HFFc6 (cell line): Measurements from ENCODE around the gene SEC14L1. TPM values are rescaled to one million over a fixed set of nuclear protein-coding genes. Genes with fewer than 3 reads are reported as not detected.

ENCODE experiments used
- DNase-seq: peaks from one replicate; pipeline ENCODE4 v3.0.0-alpha.2; 2018
- H3K27ac Mint-ChIP-seq: 2 replicates; pipeline ENCODE4 v1.8.0; 2020; ENCODE audit warnings: mild to moderate bottlenecking, mixed read lengths
- H3K27me3 Mint-ChIP-seq: 2 replicates; pipeline ENCODE4 v1.8.0; 2021; ENCODE audit warnings: mild to moderate bottlenecking, moderate library complexity, mixed read lengths; ENCODE audit not compliant: insufficient read depth
- H3K36me3 Mint-ChIP-seq: 2 replicates; pipeline ENCODE4 v1.8.0; 2021; ENCODE audit warnings: low read depth, mixed read lengths
- H3K4me1 Mint-ChIP-seq: 2 replicates; pipeline ENCODE4 v1.8.0; 2020; ENCODE audit warnings: low read depth, mixed read lengths
- H3K4me3 Mint-ChIP-seq: 2 replicates; pipeline ENCODE4 v1.8.0; 2020; ENCODE audit warnings: mild to moderate bottlenecking, moderate library complexity, mixed read lengths
- H3K9me3 Mint-ChIP-seq: 2 replicates; pipeline ENCODE4 v1.8.0; 2020; ENCODE audit warnings: mild to moderate bottlenecking, mixed read lengths
- total RNA-seq, 6 experiments: library from RNA; stranded (reverse); fragmentation: NEBNext Ultra II Directional; extraction: Animal tissue kit (Norgen Biotek cat#: 25700); gene quantifications; 2 replicates in 1 of 6; 3 replicates in 5 of 6; pipeline ENCODE4 v1.2.3, GENCODE V29; 2021
- TF ChIP-seq, protein P1 (sequence below): fragments of 200-600 bp; sonication (generic); IDR thresholded peaks from 2 replicates; pipeline ENCODE4 v1.5.0; 2021; ENCODE audit warnings: antibody characterized with exemption, mild to moderate bottlenecking

The SEC14L1 gene
- total RNA-seq, 6 experiments from 2014 or later: 63.0 to 91.4 (median 75.0) TPM

DNA sequence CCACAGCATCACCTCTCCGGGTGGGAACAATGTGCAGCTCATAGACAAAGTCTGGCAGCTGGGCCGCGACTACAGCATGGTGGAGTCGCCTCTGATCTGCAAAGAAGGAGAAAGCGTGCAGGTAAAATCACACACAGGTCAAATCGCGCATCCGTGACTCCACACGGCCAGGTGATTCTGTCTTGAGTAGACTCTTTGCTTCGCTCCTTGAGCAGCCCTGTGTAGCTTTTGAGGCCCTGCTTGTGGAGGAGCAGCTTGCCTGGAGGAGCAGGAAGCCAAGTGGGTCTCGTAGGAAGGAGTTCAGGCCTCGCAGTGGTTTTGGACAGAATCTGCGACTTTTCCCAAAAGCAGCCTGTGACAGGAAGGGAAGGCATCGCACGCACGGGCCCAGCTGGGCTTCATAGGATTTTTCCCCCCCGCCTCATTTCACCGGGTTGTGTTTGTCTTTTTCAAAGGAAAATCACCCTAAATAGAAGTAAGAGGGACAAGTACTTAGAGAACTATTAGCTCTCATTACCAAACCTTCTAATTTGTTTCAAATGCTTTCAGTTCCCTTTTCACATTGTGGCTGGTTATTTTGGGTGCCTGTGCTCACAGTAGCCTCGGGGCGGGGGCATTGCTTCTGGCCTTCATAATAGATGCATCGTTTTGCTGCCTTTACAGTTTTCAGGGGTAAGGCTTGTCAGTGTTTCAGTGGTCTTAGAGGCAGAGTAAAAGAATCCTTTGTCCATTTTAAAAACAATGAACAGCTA is 71.5 kb downstream of the SEC14L1 start:
- Mint-ChIP-seq H3K27ac (no peak overlapping the region), H3K27me3 (peaks cover 4% of the 10 kb centered on the region), H3K36me3 (peaks cover 46% of the 10 kb centered on the region), H3K4me1 (peaks cover 19% of the 10 kb centered on the region), H3K9me3 (no peaks in the 10 kb centered on the region), H3K4me3 (no peak overlapping the region)
- TF ChIP-seq, protein P1, sequence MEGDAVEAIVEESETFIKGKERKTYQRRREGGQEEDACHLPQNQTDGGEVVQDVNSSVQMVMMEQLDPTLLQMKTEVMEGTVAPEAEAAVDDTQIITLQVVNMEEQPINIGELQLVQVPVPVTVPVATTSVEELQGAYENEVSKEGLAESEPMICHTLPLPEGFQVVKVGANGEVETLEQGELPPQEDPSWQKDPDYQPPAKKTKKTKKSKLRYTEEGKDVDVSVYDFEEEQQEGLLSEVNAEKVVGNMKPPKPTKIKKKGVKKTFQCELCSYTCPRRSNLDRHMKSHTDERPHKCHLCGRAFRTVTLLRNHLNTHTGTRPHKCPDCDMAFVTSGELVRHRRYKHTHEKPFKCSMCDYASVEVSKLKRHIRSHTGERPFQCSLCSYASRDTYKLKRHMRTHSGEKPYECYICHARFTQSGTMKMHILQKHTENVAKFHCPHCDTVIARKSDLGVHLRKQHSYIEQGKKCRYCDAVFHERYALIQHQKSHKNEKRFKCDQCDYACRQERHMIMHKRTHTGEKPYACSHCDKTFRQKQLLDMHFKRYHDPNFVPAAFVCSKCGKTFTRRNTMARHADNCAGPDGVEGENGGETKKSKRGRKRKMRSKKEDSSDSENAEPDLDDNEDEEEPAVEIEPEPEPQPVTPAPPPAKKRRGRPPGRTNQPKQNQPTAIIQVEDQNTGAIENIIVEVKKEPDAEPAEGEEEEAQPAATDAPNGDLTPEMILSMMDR: no peak
- no peak for DNase-seq

DNA sequence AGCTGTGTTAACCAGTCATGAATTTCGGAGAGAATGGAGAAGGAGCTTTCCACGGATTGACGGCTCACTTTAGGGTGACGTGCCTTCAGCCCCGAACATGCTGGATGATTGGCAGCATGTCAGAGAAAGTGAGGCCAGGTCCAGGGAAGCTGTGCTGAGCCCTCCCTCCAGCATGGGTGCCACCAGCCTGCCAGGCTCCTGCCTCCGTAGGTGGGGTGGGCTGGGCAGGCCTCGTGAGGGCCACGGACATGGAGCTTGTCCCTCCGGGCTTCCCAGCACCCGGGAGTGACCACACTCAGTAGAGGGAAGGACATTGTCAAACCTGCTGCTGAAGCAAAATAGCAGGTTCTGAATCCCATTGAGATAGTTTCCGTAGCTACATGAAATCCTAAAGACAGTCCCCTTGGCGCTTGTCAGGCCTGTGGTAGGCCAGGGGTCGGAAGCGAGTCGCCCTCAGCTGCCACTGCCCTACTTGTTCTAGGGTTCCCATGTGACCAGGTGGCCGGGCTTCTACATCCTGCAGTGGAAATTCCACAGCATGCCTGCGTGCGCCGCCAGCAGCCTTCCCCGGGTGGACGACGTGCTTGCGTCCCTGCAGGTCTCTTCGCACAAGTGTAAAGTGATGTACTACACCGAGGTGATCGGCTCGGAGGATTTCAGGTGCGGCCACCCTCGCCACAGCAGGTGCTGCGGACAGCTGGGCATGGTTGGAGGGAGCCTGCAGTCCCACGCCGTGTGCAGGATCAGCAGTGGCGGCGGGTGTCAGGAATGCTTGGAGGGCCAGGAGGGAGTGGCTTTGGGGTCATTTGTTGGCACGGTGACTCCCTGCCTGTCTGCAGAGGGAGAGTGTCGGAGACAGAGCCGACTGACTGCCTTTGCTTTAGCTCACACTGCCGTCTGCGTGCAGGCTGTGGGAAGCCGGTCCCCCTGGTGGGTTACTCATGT is 72.3 kb downstream of the SEC14L1 start:
- peaks cover 4% of the 10 kb centered on the region for H3K27me3 Mint-ChIP-seq
- H3K27ac Mint-ChIP-seq: no peak overlapping the region
- peaks cover 46% of the 10 kb centered on the region for H3K36me3 Mint-ChIP-seq
- TF ChIP-seq, protein P1: no peak
- no peak overlapping the region for H3K4me3 Mint-ChIP-seq
- no peak for DNase-seq
- no peaks in the 10 kb centered on the region for H3K9me3 Mint-ChIP-seq
- peaks cover 14% of the 10 kb centered on the region for H3K4me1 Mint-ChIP-seq

DNA sequence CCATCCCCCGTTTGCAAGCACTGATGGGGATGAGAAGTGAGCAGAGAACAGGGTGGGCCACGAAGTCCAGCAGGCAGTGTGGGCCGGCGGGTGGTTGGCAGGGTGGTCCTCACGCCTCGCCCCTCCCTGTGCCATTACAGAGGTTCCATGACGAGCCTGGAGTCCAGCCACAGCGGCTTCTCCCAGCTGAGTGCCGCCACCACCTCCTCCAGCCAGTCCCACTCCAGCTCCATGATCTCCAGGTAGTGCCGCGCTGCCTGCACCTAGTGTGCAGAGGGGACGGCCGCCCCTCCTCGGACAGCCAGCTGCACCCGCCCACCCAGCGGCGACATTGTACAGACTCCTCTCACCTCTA is 73.0 kb downstream of the SEC14L1 start:
- TF ChIP-seq, protein P1: no peak
- peaks cover 8% of the 10 kb centered on the region for H3K4me1 Mint-ChIP-seq
- H3K36me3 Mint-ChIP-seq: peaks cover 43% of the 10 kb centered on the region
- no peaks in the 10 kb centered on the region for H3K9me3 Mint-ChIP-seq
- H3K27ac Mint-ChIP-seq: no peak overlapping the region
- no peak overlapping the region for H3K4me3 Mint-ChIP-seq
- H3K27me3 Mint-ChIP-seq: peaks cover 4% of the 10 kb centered on the region
- DNase-seq: no peak

DNA sequence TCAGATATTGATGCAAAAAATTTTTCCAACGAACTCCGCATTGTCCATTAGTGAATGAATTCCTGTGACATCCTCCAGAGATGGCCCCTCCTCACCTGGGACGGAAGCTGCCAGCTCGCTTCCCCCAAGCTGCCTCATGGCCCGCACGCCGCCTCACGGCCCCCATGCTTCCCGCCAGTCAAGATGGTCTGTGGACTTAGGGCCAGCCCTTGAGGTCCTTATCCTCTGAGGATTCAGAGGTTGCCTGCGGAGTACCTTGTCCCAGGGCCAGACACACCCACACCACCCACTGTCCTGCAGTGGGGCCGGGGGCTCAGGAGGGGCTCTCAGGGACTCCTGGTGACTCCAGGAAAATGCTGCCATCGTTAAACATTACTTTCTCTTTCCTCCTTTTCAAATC is 73.6 kb downstream of the SEC14L1 start:
- H3K4me3 Mint-ChIP-seq: no peak overlapping the region
- peaks cover 4% of the 10 kb centered on the region for H3K27me3 Mint-ChIP-seq
- no peaks in the 10 kb centered on the region for H3K9me3 Mint-ChIP-seq
- H3K27ac Mint-ChIP-seq: no peak overlapping the region
- H3K4me1 Mint-ChIP-seq: peaks cover 2% of the 10 kb centered on the region; the same call in 1 of the 2 replicates
- no peak for DNase-seq
- H3K36me3 Mint-ChIP-seq: peaks cover 46% of the 10 kb centered on the region
- TF ChIP-seq, protein P1: no peak

DNA sequence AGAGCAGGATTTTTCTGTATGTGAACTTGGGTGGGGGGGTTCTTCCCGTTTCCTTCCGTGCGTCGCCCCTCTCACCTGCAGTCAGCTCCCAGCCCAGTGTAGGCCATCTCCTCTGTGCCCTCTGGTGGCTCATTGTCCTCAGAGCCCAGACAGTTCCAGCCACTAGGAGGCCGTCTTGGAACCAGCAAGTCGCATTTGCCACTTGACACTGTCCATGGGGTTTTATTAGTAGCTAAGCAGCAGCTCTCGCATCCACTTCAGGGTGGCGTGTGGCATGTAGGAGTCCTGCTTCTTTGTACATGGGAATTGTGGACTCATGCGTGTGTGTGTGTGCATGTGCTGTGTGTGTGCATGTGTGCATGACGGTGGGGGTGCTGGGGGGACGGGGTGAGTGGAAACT is 74.0 kb downstream of the SEC14L1 start:
- no peaks in the 10 kb centered on the region for H3K9me3 Mint-ChIP-seq
- peaks cover 43% of the 10 kb centered on the region for H3K36me3 Mint-ChIP-seq
- H3K4me3 Mint-ChIP-seq: no peak overlapping the region
- peaks cover 4% of the 10 kb centered on the region for H3K27me3 Mint-ChIP-seq
- H3K4me1 Mint-ChIP-seq: no peaks in the 10 kb centered on the region
- peak; percentile 32 for DNase-seq
- H3K27ac Mint-ChIP-seq: no peak overlapping the region
- TF ChIP-seq, protein P1: peak; percentile 72
